Measurements from ENCODE around the gene SRGAP3. TPM values are rescaled to one million over a fixed set of nuclear protein-coding genes. Genes with fewer than 3 reads are reported as not detected.
"Not testable (repeated sequence)": the region's sequence is repeated elsewhere in the genome, so short reads cannot be mapped to it uniquely, and the experiment has no call there.

Gene SRGAP3
- total RNA-seq, 4 donors from 2014 or later: 6.7 to 24.8 (median 19.7) TPM

GRCh38 chr3:9292516-9292915 is 43.1 kb upstream of the SRGAP3 start:
- no peak for DNase-seq
- TF ChIP-seq CTCF (IDR thresholded peaks at IDR 0.05): no peak
- no peak for TF ChIP-seq POLR2A (IDR thresholded peaks at IDR 0.05)

GRCh38 chr3:9291821-9292410 is 42.5 kb upstream of the SRGAP3 start:
- no peaks in the 10 kb centered on the region for H3K36me3 ChIP-seq
- no peaks in the 10 kb centered on the region for H3K4me1 ChIP-seq
- no peak overlapping the region for H3K4me3 ChIP-seq
- no peak for TF ChIP-seq CTCF (IDR thresholded peaks at IDR 0.05)
- TF ChIP-seq POLR2A (IDR thresholded peaks at IDR 0.05): no peak
- no peak overlapping the region for H3K27ac ChIP-seq
- H3K27me3 ChIP-seq: no peaks in the 10 kb centered on the region
- H3K9me3 ChIP-seq: no peaks in the 10 kb centered on the region
- no peak for DNase-seq

More at GRCh38 chr3:9292516-9292915, 43.1 kb upstream of the SRGAP3 start:
- Histone ChIP-seq H3K4me1 (no peaks in the 10 kb centered on the region), H3K36me3 (no peaks in the 10 kb centered on the region), H3K27ac (no peak overlapping the region), H3K9me3 (no peaks in the 10 kb centered on the region), H3K27me3 (no peaks in the 10 kb centered on the region), H3K4me3 (no peak overlapping the region)

- no peaks in the 10 kb centered on the region for H3K27me3 ChIP-seq
- no peak for DNase-seq
- TF ChIP-seq CTCF (IDR thresholded peaks at IDR 0.05): no peak
- no peak for TF ChIP-seq POLR2A (IDR thresholded peaks at IDR 0.05)
- H3K27ac ChIP-seq: no peak overlapping the region
- no peak overlapping the region for H3K4me3 ChIP-seq
- no peaks in the 10 kb centered on the region for H3K36me3 ChIP-seq
- no peaks in the 10 kb centered on the region for H3K4me1 ChIP-seq
- H3K9me3 ChIP-seq: no peaks in the 10 kb centered on the region
These were observed 41.1 kb upstream of the SRGAP3 start for GRCh38 chr3:9290566-9290965.

GRCh38 chr3:9281533-9281932 is 32.1 kb upstream of the SRGAP3 start:
- H3K36me3 ChIP-seq, H3K27ac ChIP-seq, H3K4me1 ChIP-seq, DNase-seq, H3K4me3 ChIP-seq, H3K27me3 ChIP-seq, H3K9me3 ChIP-seq: not testable (repeated sequence)

- no peaks in the 10 kb centered on the region for H3K27me3 ChIP-seq
- H3K27ac ChIP-seq: no peak overlapping the region
- H3K36me3 ChIP-seq: no peaks in the 10 kb centered on the region
- no peaks in the 10 kb centered on the region for H3K9me3 ChIP-seq
- no peak for TF ChIP-seq POLR2A (IDR thresholded peaks at IDR 0.05)
- TF ChIP-seq CTCF (IDR thresholded peaks at IDR 0.05): no peak
- no peaks in the 10 kb centered on the region for H3K4me1 ChIP-seq
- no peak for DNase-seq
- no peak overlapping the region for H3K4me3 ChIP-seq
These were observed 31.2 kb upstream of the SRGAP3 start for GRCh38 chr3:9280451-9281219.

- no peak overlapping the region for H3K27ac ChIP-seq
- DNase-seq: no peak
- no peak overlapping the region for H3K4me3 ChIP-seq
- H3K4me1 ChIP-seq: no peaks in the 10 kb centered on the region
- TF ChIP-seq CTCF (IDR thresholded peaks at IDR 0.05): no peak
- no peak for TF ChIP-seq POLR2A (IDR thresholded peaks at IDR 0.05)
- no peaks in the 10 kb centered on the region for H3K36me3 ChIP-seq
- no peaks in the 10 kb centered on the region for H3K27me3 ChIP-seq
- H3K9me3 ChIP-seq: no peaks in the 10 kb centered on the region
These were observed 30.5 kb upstream of the SRGAP3 start for GRCh38 chr3:9279966-9280365.
